Urothelium cell line (cell line): Measurements from ENCODE around the gene RNPS1.
"Not testable (repeated sequence)": the region's sequence is repeated elsewhere in the genome, so short reads cannot be mapped to it uniquely, and the experiment has no call there.

Source experiments
- DNase-seq: peaks from one replicate; pipeline ENCODE4 v3.0.0; 2011; ENCODE audit warnings: low spot score, mixed read lengths
- FAIRE-seq: peaks from 2 replicates; lab custom pipeline; 2011; peaks lifted over from hg19 to GRCh38; lab: Jason Lieb, UNC

The RNPS1 gene

DNA sequence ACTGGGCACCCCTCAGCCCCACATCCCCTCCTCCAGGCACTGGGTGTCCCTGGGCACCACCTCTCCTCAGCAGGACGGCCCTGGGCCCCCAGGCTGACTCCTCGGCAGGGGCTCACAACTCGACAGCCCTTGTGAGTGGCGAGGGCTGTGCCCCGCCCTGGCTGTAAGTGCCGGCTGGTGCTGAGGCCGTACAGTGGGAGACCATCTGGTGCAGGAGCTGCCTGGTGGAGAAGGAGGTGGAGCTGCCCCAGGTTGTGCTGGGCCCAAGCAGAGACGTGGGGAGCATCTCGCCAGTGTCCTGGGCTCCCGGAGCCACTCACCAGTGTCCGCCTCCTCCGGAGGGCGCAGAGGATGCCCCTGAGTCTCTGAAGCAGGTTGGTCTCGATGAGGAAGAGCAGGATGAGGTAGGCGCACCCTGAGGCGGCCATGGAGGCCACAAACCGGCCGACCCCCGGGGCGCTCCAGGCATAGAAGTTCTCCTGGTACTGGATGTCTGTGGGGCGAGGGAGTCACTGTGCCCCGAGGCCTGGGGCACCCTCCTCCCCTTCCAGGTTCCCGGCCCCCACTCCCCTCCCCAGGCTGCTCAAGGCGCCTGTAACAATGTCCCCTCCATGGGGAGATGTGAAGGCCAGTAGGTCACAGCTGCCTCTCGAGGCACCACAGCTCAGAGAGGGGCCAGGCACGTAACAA is 15.1 kb upstream of the RNPS1 start:
- no peak for DNase-seq
- no peak for FAIRE-seq

- FAIRE-seq (no peak), DNase-seq (no peak)
These were observed 14.3 kb upstream of the RNPS1 start for GRCh38 chr16:2282262-2282661.

- no peak for DNase-seq
- FAIRE-seq: no peak
These were observed 13.1 kb upstream of the RNPS1 start for GRCh38 chr16:2280981-2281542.

- FAIRE-seq (no peak), DNase-seq (no peak)
These were observed 12.5 kb upstream of the RNPS1 start for GRCh38 chr16:2280461-2280860.

GRCh38 chr16:2278956-2279800 is 11.3 kb upstream of the RNPS1 start:
- FAIRE-seq (no peak), DNase-seq (no peak)

DNA sequence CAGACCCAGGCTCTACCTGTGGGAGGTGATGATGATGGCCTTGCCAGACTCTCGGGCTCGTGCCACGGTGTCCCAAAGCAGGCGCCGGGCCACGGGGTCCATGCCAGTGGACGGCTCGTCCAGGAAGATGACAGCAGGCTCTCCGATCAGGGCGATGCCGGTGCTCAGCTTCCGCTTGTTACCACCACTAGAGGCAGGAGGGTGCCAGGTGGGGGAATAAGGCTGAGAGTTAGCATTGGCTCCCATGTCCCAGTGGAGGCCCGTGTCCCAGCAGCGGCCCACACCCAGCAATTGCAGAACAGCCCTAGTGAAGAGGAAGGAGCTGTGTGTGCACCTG is 10.3 kb upstream of the RNPS1 start:
- FAIRE-seq (no peak), DNase-seq (no peak)

DNA sequence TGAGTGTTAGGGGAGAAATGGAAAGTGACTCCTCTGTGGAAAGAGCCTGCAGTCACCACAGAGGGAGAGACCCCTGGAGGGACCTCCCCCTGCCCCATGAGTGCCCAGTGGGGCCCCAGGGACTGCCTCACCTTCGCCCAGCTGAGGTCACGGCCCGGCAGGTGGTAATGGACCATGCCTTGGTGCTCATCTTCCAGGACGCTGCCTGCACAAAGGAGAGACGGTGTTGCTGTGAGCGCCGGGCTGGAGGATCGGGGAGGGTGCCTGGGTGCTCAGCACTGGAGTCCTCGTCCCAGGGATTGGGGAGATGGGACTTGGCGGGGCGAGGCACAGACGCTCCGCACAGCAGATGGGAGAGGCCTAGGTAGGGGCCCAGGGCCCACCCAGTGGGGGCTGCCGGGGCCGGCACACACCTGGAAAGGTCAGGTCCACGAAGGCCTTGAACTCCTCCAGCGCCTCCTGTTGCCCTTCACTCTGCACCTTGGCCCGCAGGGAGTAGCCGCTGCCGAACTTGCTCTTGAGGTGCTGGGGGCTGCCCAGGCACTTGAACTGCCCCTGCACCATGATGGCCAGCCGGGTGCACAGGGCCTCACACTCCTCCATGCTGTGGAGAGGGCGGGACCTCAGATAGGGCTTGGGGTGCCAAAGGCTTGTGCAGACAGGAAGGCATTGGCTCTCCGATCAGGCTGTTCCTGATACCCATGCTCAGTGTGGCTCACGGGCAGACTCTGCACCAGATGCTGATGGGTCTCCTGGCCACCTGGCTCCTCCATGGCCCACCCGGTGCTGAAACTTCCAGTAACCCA is 9.7 kb upstream of the RNPS1 start:
- DNase-seq: no peak
- FAIRE-seq: no peak

DNA sequence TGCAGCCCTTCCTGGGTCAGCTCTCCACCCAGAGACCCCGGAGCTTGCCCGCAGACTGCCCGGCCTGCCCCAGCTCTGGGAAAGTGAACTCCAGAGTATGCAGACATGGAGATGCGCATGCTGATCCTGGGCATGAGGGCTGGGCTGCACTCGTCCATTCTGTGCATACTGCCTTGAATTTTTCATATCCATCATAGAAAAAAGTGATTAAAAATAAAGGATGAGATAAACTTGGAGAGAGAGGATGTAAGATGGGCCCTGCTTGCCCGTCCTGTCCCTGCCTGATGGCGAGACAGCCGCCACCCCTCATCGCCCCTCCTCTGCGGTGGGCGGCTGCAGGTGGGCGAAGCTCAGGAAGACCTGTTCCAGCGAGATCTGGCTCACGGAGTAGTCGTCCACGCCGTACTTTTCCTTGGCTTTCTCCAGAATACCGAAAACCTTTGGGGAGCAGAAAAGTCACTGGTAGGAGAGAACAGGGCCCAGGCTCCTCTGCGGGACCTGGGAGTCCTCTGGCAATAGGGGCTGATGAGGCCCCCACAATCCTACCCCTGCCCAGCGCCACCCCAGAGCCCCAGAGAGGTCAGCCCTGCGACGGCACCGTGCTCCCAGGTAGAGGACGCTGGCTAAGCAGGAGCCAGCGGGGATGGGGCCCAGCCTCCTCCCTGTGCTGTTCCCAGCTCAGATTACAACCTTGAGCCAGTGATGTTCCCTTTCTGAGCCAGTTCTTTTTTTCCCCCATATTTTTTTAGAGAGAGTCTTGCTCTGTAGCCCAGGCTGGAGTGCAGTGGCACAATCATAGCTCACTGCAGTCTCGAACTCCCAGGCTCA is 8.7 kb upstream of the RNPS1 start:
- FAIRE-seq (no peak), DNase-seq (no peak)

DNA sequence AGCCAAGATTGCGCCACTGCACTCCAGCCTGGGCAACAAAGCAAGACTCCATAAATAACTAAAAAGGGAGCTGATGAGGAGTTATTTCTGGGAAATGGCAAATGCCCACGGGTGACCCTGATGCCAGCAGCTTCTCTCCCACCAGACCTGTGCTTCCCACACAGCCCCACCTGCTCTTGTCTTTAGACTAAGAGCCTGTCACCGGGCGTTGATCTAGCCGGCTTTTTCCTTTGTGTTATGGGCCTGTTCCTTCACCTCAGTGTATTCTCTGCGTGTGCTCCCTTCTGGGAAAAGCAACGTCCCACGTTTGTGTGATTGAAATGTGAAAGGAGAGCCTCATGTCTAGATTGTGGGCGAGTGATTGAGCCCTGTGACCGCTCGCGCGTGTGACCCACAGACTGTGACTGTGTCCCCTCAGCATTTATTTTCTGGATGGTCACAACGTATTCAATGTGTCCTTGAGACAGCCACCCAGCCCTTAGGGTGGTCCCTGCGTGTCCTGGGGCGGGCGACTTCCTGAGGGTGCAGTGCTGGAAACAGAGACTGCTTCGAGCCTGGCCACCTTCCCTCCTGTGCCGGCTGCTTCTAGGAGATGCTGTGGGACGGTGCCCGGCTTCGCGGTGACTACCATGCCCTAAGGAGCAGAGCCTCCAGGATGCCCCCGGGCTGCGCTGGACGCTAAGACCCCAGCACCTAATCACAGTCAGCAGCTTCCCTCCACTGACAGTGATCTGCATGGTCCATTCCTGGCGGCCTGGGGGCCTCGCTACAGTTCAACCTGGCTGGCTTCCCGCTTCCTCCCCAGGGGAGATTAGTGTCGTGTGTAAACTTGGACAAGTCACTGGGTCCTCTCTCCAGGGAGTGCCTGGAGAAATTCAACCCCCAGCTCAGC is 7.8 kb upstream of the RNPS1 start:
- no peak for FAIRE-seq
- no peak for DNase-seq

GRCh38 chr16:2273931-2274330 is 6.0 kb upstream of the RNPS1 start:
- FAIRE-seq: no peak
- DNase-seq: no peak

DNA sequence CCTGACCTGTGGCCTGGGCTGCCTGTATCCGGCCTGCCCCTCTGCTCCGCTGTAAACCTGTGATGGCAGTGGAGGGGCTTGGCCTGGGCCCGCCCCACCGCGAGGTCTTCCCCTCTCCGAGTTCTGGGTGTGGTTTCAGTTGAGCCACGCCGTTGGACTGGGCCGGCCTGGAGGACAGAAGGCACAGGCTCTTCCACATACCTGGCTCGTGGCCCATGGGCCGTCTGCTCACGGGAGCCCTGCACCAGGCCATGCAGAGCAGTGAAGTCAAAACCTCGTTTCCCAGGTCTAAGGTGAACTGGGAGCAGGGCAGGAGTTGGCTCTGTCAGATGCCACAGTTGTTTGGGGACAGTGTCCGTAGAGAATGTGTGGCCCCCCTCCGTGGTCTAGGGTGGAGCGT is 5.6 kb upstream of the RNPS1 start:
- DNase-seq (no peak), FAIRE-seq (no peak)

DNA sequence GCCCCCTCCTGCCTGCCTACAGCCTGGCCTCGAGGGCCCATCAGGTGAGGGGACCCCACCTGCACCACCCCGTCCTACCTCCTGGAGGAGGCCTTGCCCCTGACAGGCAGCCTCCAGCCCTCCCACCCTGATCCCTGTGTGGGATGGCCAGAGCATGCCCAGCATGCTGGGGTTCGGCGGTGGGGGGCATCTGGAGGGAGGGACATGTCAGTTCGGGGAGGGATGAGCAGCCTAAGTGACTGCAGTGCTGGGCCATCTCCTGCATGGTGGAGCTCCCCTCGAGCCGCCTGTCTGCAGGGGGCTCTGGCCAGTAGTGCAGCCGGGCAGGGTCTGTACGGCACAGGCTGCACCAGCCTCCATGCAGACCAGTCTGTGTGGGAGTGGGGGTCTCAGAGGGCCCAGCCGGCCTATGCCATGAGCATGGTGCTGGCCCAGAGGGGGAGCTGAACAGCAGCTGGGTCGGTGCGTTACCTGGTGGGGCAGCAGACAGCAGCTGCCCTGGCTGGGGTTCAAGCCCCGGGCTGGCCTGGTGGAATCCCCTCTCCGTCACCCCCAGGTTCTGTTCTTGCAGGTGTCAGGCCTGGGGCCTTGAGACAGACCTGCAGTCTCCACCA is 4.0 kb upstream of the RNPS1 start:
- DNase-seq: no peak
- no peak for FAIRE-seq

- FAIRE-seq (no peak), DNase-seq (no peak)
These were observed 2.9 kb upstream of the RNPS1 start for GRCh38 chr16:2270588-2271470.

GRCh38 chr16:2270070-2270462 is 2.1 kb upstream of the RNPS1 start:
- no peak for FAIRE-seq
- no peak for DNase-seq

DNA sequence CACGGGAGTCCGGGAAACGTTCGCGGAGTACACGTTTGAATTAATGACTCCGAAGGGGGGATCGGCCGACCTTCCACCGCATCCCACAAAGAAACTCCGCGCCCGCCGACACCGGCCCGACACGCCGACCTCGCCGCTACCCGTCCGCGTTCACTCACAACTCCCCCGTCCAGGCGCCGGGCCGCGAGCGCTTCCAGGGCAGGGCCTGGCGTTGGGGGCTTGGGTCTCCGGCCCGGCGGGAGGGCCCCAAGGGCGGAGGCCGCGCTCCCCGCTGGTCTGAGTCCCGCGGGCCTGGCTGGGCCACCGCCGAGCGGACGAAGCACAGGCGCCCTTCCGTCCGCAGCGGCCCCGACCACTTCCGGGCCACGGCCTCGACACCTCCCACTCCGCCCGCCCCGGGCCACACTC is 417 bp downstream of the RNPS1 start:
- FAIRE-seq, DNase-seq: not testable (repeated sequence)

DNA sequence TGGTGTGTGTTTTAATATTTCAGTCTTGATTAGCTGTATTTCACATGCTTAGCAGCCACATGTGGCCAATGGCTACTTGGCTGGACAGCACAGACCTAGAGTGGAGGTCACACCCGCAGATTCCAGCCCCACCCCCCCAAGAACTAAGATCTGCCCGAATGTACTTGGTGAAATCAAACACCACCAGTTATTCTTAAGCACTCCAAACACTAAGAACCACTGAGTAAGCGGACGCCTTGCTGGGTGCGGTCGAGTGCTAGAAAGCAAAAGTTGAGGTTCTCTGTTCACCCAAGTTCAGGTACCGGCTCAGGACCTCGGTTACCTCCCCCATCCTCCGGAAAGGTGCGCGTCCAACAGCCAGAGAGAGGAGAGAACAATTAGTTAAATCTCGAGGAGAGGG is 1.0 kb downstream of the RNPS1 start:
- not testable (repeated sequence) for DNase-seq, FAIRE-seq

DNA sequence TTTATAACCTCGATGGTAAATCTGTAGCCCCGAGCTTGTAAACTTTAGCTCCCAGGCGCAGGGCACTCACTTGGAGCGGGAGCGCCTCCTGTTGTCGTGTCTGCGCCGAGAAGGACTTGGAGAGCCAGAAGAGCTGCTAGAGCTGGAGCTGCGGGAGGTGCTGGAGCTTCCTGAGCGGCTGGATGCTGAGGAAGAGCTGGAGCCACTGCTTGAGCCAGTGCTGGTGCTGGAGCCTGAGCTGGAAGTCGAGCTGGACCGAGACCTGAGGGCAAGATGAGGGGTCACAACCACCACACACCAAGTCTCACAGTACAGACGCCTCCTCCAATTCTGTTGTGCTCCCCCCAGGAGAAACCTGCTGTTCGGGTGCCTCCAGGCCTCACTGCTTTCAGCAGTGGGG is 4.9 kb downstream of the RNPS1 start:
- DNase-seq, FAIRE-seq: not testable (repeated sequence)

GRCh38 chr16:2260250-2260649 is 7.7 kb downstream of the RNPS1 start:
- DNase-seq (no peak), FAIRE-seq (no peak)
